Globus pallidus (tissue), 1 donor: ENCODE data around the gene KSR2.
"Not testable (repeated sequence)": the region's sequence is repeated elsewhere in the genome, so short reads cannot be mapped to it uniquely, and the experiment has no call there.

Source experiments
- DNase-seq: peaks from one replicate; pipeline ENCODE4 v3.0.0-alpha.2; 2015; ENCODE audit warnings: low spot score

The KSR2 gene

GRCh38 chr12:117967512-117967911, 1.3 kb downstream of the KSR2 start:
- no peak for DNase-seq

GRCh38 chr12:117967043-117967442, 1.7 kb downstream of the KSR2 start:
- no peak for DNase-seq

- no peak for DNase-seq
Observed at GRCh38 chr12:117966511-117966910, 2.3 kb downstream of the KSR2 start.

GRCh38 chr12:117963836-117964235, 5.0 kb downstream of the KSR2 start:
- no peak for DNase-seq

GRCh38 chr12:117936722-117937484, 31.9 kb downstream of the KSR2 start:
- no peak for DNase-seq

- no peak for DNase-seq
Observed at GRCh38 chr12:117933545-117933944, 35.2 kb downstream of the KSR2 start.

GRCh38 chr12:117926391-117926899, 42.3 kb downstream of the KSR2 start:
- DNase-seq: no peak

- DNase-seq: no peak
Observed at GRCh38 chr12:117921929-117922777, 46.6 kb downstream of the KSR2 start.

GRCh38 chr12:117919479-117919878, 49.3 kb downstream of the KSR2 start:
- no peak for DNase-seq

GRCh38 chr12:117914686-117915085, 54.1 kb downstream of the KSR2 start:
- no peak for DNase-seq

- DNase-seq: no peak
Observed at GRCh38 chr12:117912756-117913155, 56.0 kb downstream of the KSR2 start.

- no peak for DNase-seq
Observed at GRCh38 chr12:117908411-117908810, 60.4 kb downstream of the KSR2 start.

- DNase-seq: no peak
Observed at GRCh38 chr12:117907108-117907689, 61.6 kb downstream of the KSR2 start.

- DNase-seq: no peak
Observed at GRCh38 chr12:117904051-117904450, 64.7 kb downstream of the KSR2 start.

- DNase-seq: no peak
Observed at GRCh38 chr12:117903110-117903840, 65.5 kb downstream of the KSR2 start.

- no peak for DNase-seq
Observed at GRCh38 chr12:117901631-117902030, 67.2 kb downstream of the KSR2 start.

- no peak for DNase-seq
Observed at GRCh38 chr12:117900561-117900960, 68.2 kb downstream of the KSR2 start.

GRCh38 chr12:117897372-117898161, 71.2 kb downstream of the KSR2 start:
- no peak for DNase-seq

- no peak for DNase-seq
Observed at GRCh38 chr12:117896009-117896408, 72.8 kb downstream of the KSR2 start.

- no peak for DNase-seq
Observed at GRCh38 chr12:117892441-117892840, 76.3 kb downstream of the KSR2 start.

GRCh38 chr12:117891265-117891664, 77.5 kb downstream of the KSR2 start:
- DNase-seq: not testable (repeated sequence)
